Measurements from ENCODE around the gene RASSF8. TPM values are rescaled to one million over a fixed set of nuclear protein-coding genes. Genes with fewer than 3 reads are reported as not detected.
A peak's percentile ranks its signal among the peaks of the same experiment; 100 is the strongest.

The RASSF8 gene
- total and polyA plus RNA-seq, 9 of the 15 experiments (the other 6 are each of a cell fraction or from before 2014, with no cell fraction given): 0.01 to 0.36 (median 0.12) TPM; not detected in 1

GRCh38 chr12:26113853-26114719 is 155.6 kb downstream of the RASSF8 start (continued):
- no peak for TF ChIP-seq ZBTB12 (CRISPR knock-in tag; IDR thresholded peaks at IDR 0.05)
- TF ChIP-seq ARNT (IDR thresholded peaks at IDR 0.05): no peak
- TF ChIP-seq DDX20 (tag; IDR thresholded peaks at IDR 0.05; ENCODE audit: low read depth): no peak
- TF ChIP-seq ATF3 (IDR thresholded peaks at IDR 0.05): peak; percentile 57; the same call in 1 of the 2 replicates
- TF ChIP-seq ATF3 (CRISPR knock-in tag; conservative IDR thresholded peaks at IDR 0.05): no peak
- TF ChIP-seq KLF6 (CRISPR knock-in tag; IDR thresholded peaks at IDR 0.05; ENCODE audit: borderline replicate concordance): no peak
- no peak for TF ChIP-seq MTF1 (CRISPR knock-in tag; IDR thresholded peaks at IDR 0.05; ENCODE audit: borderline replicate concordance)
- TF ChIP-seq CHD7 (IDR thresholded peaks at IDR 0.05; ENCODE audit: low read depth, low read length): no peak
- TF ChIP-seq MNT (conservative IDR thresholded peaks at IDR 0.05): peak; percentile 99
- TF ChIP-seq SRSF9 (IDR thresholded peaks at IDR 0.05; ENCODE audit: borderline replicate concordance, low read depth, low read length): no peak
- no peak for TF ChIP-seq CBFB (CRISPR knock-in tag; IDR thresholded peaks at IDR 0.05)
